ENCODE measurements around the gene LRRTM2.
"Not testable (repeated sequence)": the region's sequence is repeated elsewhere in the genome, so short reads cannot be mapped to it uniquely, and the experiment has no call there.

The LRRTM2 gene

GRCh38 chr5:138840103-138840502 lies 35.0 kb downstream of the LRRTM2 start:
- DNase-seq (ENCODE audit: low read depth in 2 of 2) = no peak

GRCh38 chr5:138837160-138837559 lies 38.0 kb downstream of the LRRTM2 start:
- no peak for DNase-seq (ENCODE audit: low read depth in 2 of 2)

GRCh38 chr5:138834853-138835252 lies 40.3 kb downstream of the LRRTM2 start:
- not testable (repeated sequence) for DNase-seq (ENCODE audit: low read depth in 2 of 2)

GRCh38 chr5:138833726-138834480 lies 41.2 kb downstream of the LRRTM2 start:
- DNase-seq (ENCODE audit: low read depth in 2 of 2) = no peak

GRCh38 chr5:138833080-138833479 lies 42.1 kb downstream of the LRRTM2 start:
- no peak for DNase-seq (ENCODE audit: low read depth in 2 of 2)

- no peak for DNase-seq (ENCODE audit: low read depth in 2 of 2)
These were observed 42.9 kb downstream of the LRRTM2 start for GRCh38 chr5:138832218-138832617.

- DNase-seq (ENCODE audit: low read depth in 2 of 2) = no peak
These were observed 43.4 kb downstream of the LRRTM2 start for GRCh38 chr5:138831703-138832102.

GRCh38 chr5:138829341-138829740 lies 45.8 kb downstream of the LRRTM2 start:
- no peak for DNase-seq (ENCODE audit: low read depth in 2 of 2)

- no peak for DNase-seq (ENCODE audit: low read depth in 2 of 2)
These were observed 46.6 kb downstream of the LRRTM2 start for GRCh38 chr5:138828556-138828955.

- no peak for DNase-seq (ENCODE audit: low read depth in 2 of 2)
These were observed 49.9 kb downstream of the LRRTM2 start for GRCh38 chr5:138824924-138825863.

GRCh38 chr5:138824516-138824915 lies 50.6 kb downstream of the LRRTM2 start:
- DNase-seq (ENCODE audit: low read depth in 2 of 2) = no peak

- no peak for DNase-seq (ENCODE audit: low read depth in 2 of 2)
These were observed 54.4 kb downstream of the LRRTM2 start for GRCh38 chr5:138820695-138821094.

GRCh38 chr5:138819081-138819480 lies 56.1 kb downstream of the LRRTM2 start:
- no peak for DNase-seq (ENCODE audit: low read depth in 2 of 2)

All from stimulated activated CD8-positive, alpha-beta memory T cell treated with anti-CD3 and anti-CD28 coated beads, Interleukin-7, amount 100 ng/mL, for 4 hours (primary cell).